Thoracic aorta (tissue), 2 donors: ENCODE results near the gene SMIM24. TPM values are rescaled to one million over a fixed set of nuclear protein-coding genes. Genes with fewer than 3 reads are reported as not detected.

Source experiments
- ATAC-seq: fragments of 150-250 bp; one replicate; pipeline ENCODE4 v1.8.0; 2017; ENCODE audit warnings: low read depth; ENCODE audit not compliant: insufficient number of reproducible peaks, low FRiP score
- DNase-seq: peaks from one replicate; pipeline ENCODE4 v3.0.0-alpha.2; 2020; ENCODE audit warnings: low spot score
- H3K27ac ChIP-seq, 2 donors: fragments of 200-600 bp; sonication (generic); 1 replicate in 1 of 2; 2 replicates in 1 of 2; pipeline ENCODE4 v1.5.1; 2016; ENCODE audit warnings: mild to moderate bottlenecking in 2 of 2, moderate library complexity in 2 of 2
- H3K27me3 ChIP-seq: fragments of 200-600 bp; sonication (generic); replicated peaks from 2 replicates; pipeline ENCODE4 v1.6.0; 2016; ENCODE audit warnings: mild to moderate bottlenecking; ENCODE audit not compliant: insufficient read depth
- H3K36me3 ChIP-seq: fragments of 200-600 bp; sonication (generic); one replicate; pipeline ENCODE4 v1.5.1; 2016
- H3K4me1 ChIP-seq, 2 donors: fragments of 200-600 bp; sonication (generic); 1 replicate in 1 of 2; 2 replicates in 1 of 2; pipeline versions ENCODE4 v1.5.1 to v1.6.0; 2016; ENCODE audit warnings: low read depth in 2 of 2, mild to moderate bottlenecking in 1 of 2; ENCODE audit not compliant: control insufficient read depth in 1 of 2
- H3K4me3 ChIP-seq: fragments of 200-600 bp; sonication (generic); 2 replicates; pipeline ENCODE4 v1.5.1; 2016; ENCODE audit warnings: mild to moderate bottlenecking
- H3K9me3 ChIP-seq: fragments of 200-600 bp; sonication (generic); 2 replicates; pipeline ENCODE4 v1.5.1; 2016
- CTCF ChIP-seq: fragments of 200-600 bp; sonication (generic); IDR thresholded peaks from one replicate; pipeline ENCODE4 v1.5.1; 2019; ENCODE audit warnings: antibody characterized with exemption
- total RNA-seq, 2 donors: library from RNA; depleted of rRNA; stranded (reverse); fragments of >200 nt; gene quantifications; one replicate each; pipeline versions ENCODE4 v1.1.0 to v1.2.3, GENCODE V29; 2016

Gene SMIM24
- total RNA-seq, 2 donors from 2014 or later = not detected

DNA sequence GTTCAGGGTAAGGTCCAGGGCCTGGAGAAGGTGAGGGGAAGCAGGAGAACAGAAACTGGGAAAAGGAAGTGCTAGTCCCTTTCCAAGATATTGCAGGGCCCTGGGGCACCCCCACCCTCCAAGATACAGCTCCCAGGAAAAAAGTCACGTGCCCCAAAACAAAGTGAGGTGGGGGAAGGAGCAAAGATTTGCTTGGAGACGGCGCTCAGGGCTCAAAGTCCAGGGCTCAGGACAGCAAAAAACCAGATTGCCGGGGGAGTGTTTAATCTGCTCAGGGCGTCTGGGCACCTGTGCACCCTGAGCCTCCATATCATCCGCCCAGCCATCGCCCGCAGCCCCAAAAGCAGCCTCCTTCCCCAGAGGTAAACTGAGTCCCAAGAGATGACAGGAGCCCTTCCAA is 6.3 kb downstream of the SMIM24 start:
- no peaks in the 10 kb centered on the region for H3K36me3 ChIP-seq
- ATAC-seq (no peak), DNase-seq (no peak)
- TF ChIP-seq CTCF = no peak
- no peaks in the 10 kb centered on the region for H3K27me3 ChIP-seq
- H3K4me1 ChIP-seq = peaks cover 5 to 17% of the 10 kb centered on the region in 2 donors
- H3K4me3 ChIP-seq = no peak overlapping the region
- no peak overlapping the region for H3K27ac ChIP-seq
- no peaks in the 10 kb centered on the region for H3K9me3 ChIP-seq

- TF ChIP-seq CTCF = peak; percentile 95
- Histone ChIP-seq H3K27me3 (no peaks in the 10 kb centered on the region), H3K4me3 (peak overlapping the region; percentile 32), H3K36me3 (no peaks in the 10 kb centered on the region), H3K9me3 (no peaks in the 10 kb centered on the region), H3K4me1 (peaks cover 7 to 34% of the 10 kb centered on the region in 2 donors), H3K27ac (no peak overlapping the region)
- ATAC-seq = peak; percentile 25
- no peak for DNase-seq
Observed at GRCh38 chr19:3471954-3472655, 8.2 kb downstream of the SMIM24 start.

DNA sequence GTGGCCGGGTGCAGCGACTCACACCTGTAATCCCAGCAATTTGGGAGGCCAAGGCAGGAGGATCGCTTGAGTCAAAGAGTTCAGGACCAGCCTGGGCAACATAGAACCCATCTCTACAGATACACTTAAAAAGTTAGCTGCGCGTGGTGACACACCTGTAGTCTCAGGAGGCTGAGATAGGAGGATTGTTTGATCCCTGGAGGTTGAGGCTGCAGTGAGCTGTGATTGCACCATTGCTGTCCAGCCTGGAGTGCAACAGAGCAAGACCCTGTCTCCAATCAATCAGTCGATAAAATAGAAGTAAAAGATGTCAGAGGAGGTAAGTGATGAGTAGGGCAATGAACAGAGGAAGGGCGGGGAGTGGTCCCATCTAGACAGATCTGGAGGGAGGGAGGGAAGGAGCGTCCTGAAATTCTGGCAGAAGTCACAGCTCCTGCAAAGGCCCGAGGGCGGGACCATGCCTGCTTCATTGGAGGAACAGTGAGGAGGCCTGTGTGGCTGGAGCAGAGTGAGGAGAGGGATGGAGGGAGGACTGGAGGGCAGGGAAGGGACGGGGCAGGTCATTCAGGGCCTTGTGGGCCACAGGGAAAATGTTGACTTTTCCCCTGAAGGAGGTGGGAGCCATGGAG is 9.7 kb downstream of the SMIM24 start:
- ATAC-seq (no peak), DNase-seq (no peak)
- no peak overlapping the region for H3K27ac ChIP-seq
- no peak for TF ChIP-seq CTCF
- no peaks in the 10 kb centered on the region for H3K27me3 ChIP-seq
- H3K4me1 ChIP-seq = peaks cover 15 to 49% of the 10 kb centered on the region in 2 donors
- H3K9me3 ChIP-seq = no peaks in the 10 kb centered on the region
- no peak overlapping the region for H3K4me3 ChIP-seq
- H3K36me3 ChIP-seq = no peaks in the 10 kb centered on the region

DNA sequence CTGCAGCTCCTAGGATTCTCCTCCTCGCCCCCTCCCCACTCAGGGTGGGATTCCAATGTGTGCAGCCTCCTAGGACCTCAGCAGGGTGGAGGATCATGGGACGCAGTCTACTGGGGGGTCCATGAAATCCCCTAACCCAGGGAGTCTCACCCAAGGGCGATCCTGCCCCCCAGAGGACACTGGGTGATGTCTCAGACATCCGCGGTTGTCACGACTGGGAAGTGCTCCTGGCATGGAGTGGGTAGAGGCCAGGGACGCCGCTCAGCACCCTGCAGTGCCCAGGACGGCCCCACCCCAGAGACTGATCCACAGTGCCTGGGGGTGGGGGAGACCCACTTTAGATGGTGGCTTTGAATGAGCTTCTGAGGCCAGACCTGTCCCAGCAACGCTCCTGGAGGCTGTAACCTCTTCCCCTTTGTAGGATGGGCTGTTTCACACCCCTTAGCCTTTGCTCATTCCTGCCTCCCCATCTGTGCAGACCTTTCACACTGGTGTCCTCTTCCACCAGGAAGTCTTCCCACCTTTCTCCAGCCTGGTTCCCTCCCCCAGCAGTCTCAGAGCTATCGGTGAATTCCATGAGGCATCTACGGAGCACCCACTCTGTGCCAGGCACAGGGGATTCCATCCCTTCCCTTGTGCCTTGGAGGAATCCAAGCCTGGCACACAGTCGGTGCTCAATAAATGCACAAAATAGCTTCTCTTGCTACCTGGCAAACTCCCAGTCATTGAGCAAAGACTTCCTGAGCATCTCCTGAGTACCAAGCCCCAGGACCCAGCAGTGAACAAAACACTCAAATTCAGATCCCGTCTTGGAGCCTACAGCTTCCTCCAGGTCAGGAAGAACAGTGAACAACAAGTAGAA is 10.5 kb downstream of the SMIM24 start:
- Histone ChIP-seq H3K27me3 (no peaks in the 10 kb centered on the region), H3K4me3 (no peak overlapping the region), H3K27ac (no peak overlapping the region), H3K4me1 (peaks cover 20 to 52% of the 10 kb centered on the region in 2 donors), H3K36me3 (no peaks in the 10 kb centered on the region), H3K9me3 (no peaks in the 10 kb centered on the region)
- TF ChIP-seq CTCF = no peak
- no peak for DNase-seq
- no peak for ATAC-seq

DNA sequence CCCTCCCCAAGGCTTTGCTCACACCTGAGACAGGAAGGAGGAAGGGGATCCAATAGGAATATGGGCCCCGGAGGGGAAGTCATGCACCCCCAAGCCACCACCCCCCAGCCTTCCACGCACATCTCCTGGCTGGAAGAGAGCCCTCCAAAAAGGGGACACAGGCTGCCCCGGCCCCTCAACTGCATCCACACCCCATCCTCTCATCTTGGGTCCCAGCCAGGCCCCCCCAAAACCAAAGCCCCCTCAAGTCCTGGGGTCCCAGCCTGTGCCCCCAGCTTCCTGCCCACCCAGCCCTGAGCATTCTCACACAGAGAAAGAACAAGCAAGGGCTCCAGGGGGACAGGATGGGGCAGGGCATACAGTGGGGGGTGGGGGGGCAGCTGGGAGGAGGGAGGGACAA is 12.1 kb downstream of the SMIM24 start:
- no peak overlapping the region for H3K4me3 ChIP-seq
- no peaks in the 10 kb centered on the region for H3K9me3 ChIP-seq
- no peak for ATAC-seq
- no peaks in the 10 kb centered on the region for H3K27me3 ChIP-seq
- H3K36me3 ChIP-seq = peaks cover under 1% of the 10 kb centered on the region
- peaks cover 26 to 64% of the 10 kb centered on the region in 2 donors for H3K4me1 ChIP-seq
- TF ChIP-seq CTCF = no peak
- peak overlapping the region; percentile 35 to 66 for H3K27ac ChIP-seq
- DNase-seq = no peak
